Measurements from ENCODE around the gene SLC25A1.

SLC25A1 gene

GRCh38 chr22:19168088-19168890 lies 10.2 kb downstream of the SLC25A1 start:
- TF ChIP-seq CTCF (conservative IDR thresholded peaks at IDR 0.05; ENCODE audit: low read length) (no peak), EZH2phosphoT487 (IDR thresholded peaks at IDR 0.05; ENCODE audit: borderline replicate concordance) (no peak)
- H3K9me3 ChIP-seq (ENCODE audit: insufficient read depth, low read depth, low read length) = no peaks in the 10 kb centered on the region
- no peak overlapping the region for H2AFZ ChIP-seq (ENCODE audit: low read length)
- H4K20me1 ChIP-seq (ENCODE audit: insufficient read depth, low read length, poor library complexity, severe bottlenecking) = peaks cover 14% of the 10 kb centered on the region
- no peaks in the 10 kb centered on the region for H3K27me3 ChIP-seq (ENCODE audit: insufficient read depth, low read length, poor library complexity, severe bottlenecking)
- H3F3A ChIP-seq (ENCODE audit: low read depth) = no peaks in the 10 kb centered on the region
- no peaks in the 10 kb centered on the region for H3K9me2 ChIP-seq (replicated peaks; ENCODE audit: low read depth, low read length)
- no peaks in the 10 kb centered on the region for H3K36me3 ChIP-seq (ENCODE audit: insufficient read depth, low read length)
- H3K79me2 ChIP-seq (ENCODE audit: insufficient read depth, low read length) = peaks cover 18% of the 10 kb centered on the region
- H3K4me2 ChIP-seq (ENCODE audit: low read depth, low read length, poor library complexity, severe bottlenecking) = no peak overlapping the region
- peaks cover 22% of the 10 kb centered on the region for H3K4me1 ChIP-seq (ENCODE audit: insufficient read depth, low read length, poor library complexity, severe bottlenecking)
- no peak overlapping the region for H3K4me3 ChIP-seq (ENCODE audit: low read length, poor library complexity, severe bottlenecking)
- no peak overlapping the region for H3K9ac ChIP-seq (ENCODE audit: low read depth, low read length, poor library complexity, severe bottlenecking)

GRCh38 chr22:19167106-19167869 lies 11.2 kb downstream of the SLC25A1 start:
- H3K9ac ChIP-seq (ENCODE audit: low read depth, low read length, poor library complexity, severe bottlenecking) = no peak overlapping the region
- TF ChIP-seq CTCF (conservative IDR thresholded peaks at IDR 0.05; ENCODE audit: low read length) (no peak), EZH2phosphoT487 (IDR thresholded peaks at IDR 0.05; ENCODE audit: borderline replicate concordance) (no peak)
- H3K4me2 ChIP-seq (ENCODE audit: low read depth, low read length, poor library complexity, severe bottlenecking) = no peak overlapping the region
- H3K36me3 ChIP-seq (ENCODE audit: insufficient read depth, low read length) = no peaks in the 10 kb centered on the region
- H3K4me1 ChIP-seq (ENCODE audit: insufficient read depth, low read length, poor library complexity, severe bottlenecking) = peaks cover 14% of the 10 kb centered on the region
- H4K20me1 ChIP-seq (ENCODE audit: insufficient read depth, low read length, poor library complexity, severe bottlenecking) = peaks cover 6% of the 10 kb centered on the region
- H3K79me2 ChIP-seq (ENCODE audit: insufficient read depth, low read length) = peaks cover 8% of the 10 kb centered on the region
- no peaks in the 10 kb centered on the region for H3F3A ChIP-seq (ENCODE audit: low read depth)
- H2AFZ ChIP-seq (ENCODE audit: low read length) = no peak overlapping the region
- no peaks in the 10 kb centered on the region for H3K27me3 ChIP-seq (ENCODE audit: insufficient read depth, low read length, poor library complexity, severe bottlenecking)
- H3K9me2 ChIP-seq (replicated peaks; ENCODE audit: low read depth, low read length) = no peaks in the 10 kb centered on the region
- H3K4me3 ChIP-seq (ENCODE audit: low read length, poor library complexity, severe bottlenecking) = no peak overlapping the region
- no peaks in the 10 kb centered on the region for H3K9me3 ChIP-seq (ENCODE audit: insufficient read depth, low read depth, low read length)

GRCh38 chr22:19166421-19166820 lies 12.1 kb downstream of the SLC25A1 start:
- Histone ChIP-seq H3K4me1 (ENCODE audit: insufficient read depth, low read length, poor library complexity, severe bottlenecking) (peaks cover 10% of the 10 kb centered on the region), H4K20me1 (ENCODE audit: insufficient read depth, low read length, poor library complexity, severe bottlenecking) (no peaks in the 10 kb centered on the region), H3K9me3 (ENCODE audit: insufficient read depth, low read depth, low read length) (no peaks in the 10 kb centered on the region), H2AFZ (ENCODE audit: low read length) (no peak overlapping the region), H3K79me2 (ENCODE audit: insufficient read depth, low read length) (no peaks in the 10 kb centered on the region), H3K27me3 (ENCODE audit: insufficient read depth, low read length, poor library complexity, severe bottlenecking) (no peaks in the 10 kb centered on the region), H3K9ac (ENCODE audit: low read depth, low read length, poor library complexity, severe bottlenecking) (no peak overlapping the region), H3K9me2 (replicated peaks; ENCODE audit: low read depth, low read length) (no peaks in the 10 kb centered on the region), H3K4me2 (ENCODE audit: low read depth, low read length, poor library complexity, severe bottlenecking) (no peak overlapping the region), H3K36me3 (ENCODE audit: insufficient read depth, low read length) (no peaks in the 10 kb centered on the region), H3K4me3 (ENCODE audit: low read length, poor library complexity, severe bottlenecking) (no peak overlapping the region), H3F3A (ENCODE audit: low read depth) (no peaks in the 10 kb centered on the region)
- no peak for TF ChIP-seq CTCF (conservative IDR thresholded peaks at IDR 0.05; ENCODE audit: low read length)
- TF ChIP-seq EZH2phosphoT487 (IDR thresholded peaks at IDR 0.05; ENCODE audit: borderline replicate concordance) = no peak

Data from Loucy (cell line).